H1 (cell line): Measurements from ENCODE around the gene CMIP. TPM values are rescaled to one million over a fixed set of nuclear protein-coding genes. Genes with fewer than 3 reads are reported as not detected.

Experiments
- ASH2L ChIP-seq: fragments of 200-600, 300-600 bp; sonication (generic); IDR thresholded peaks from one replicate; pipeline ENCODE4 v1.7.1; 2017; ENCODE audit warnings: low read length
- ATF3 ChIP-seq: IDR thresholded peaks from 2 replicates; pipeline ENCODE4 v1.6.1; 2011; ENCODE audit warnings: low read depth, mild to moderate bottlenecking, low read length; ENCODE audit not compliant: insufficient read depth
- BRCA1 ChIP-seq: IDR thresholded peaks from 2 replicates; pipeline ENCODE4 v1.6.1; 2012; ENCODE audit warnings: low read depth, low read length, improper control_type of control experiment
- CHD7 ChIP-seq: fragments of 300-600 bp; sonication (generic); IDR thresholded peaks from 2 replicates; pipeline ENCODE4 v1.7.1; 2012; ENCODE audit warnings: low read length, moderate library complexity, mild to moderate bottlenecking, inconsistent platforms; ENCODE audit not compliant: insufficient replicate concordance
- GTF2F1 ChIP-seq: IDR thresholded peaks from 2 replicates; pipeline ENCODE4 v1.6.1; 2012; ENCODE audit warnings: low read depth, low read length, improper control_type of control experiment, borderline replicate concordance
- JUND ChIP-seq: IDR thresholded peaks from 2 replicates; pipeline ENCODE4 v1.6.1; 2011; ENCODE audit warnings: mild to moderate bottlenecking, improper control_type of control experiment, low read length
- RNF2 ChIP-seq: fragments of 200-900, 300-1000 bp; sonication (generic); IDR thresholded peaks from 2 replicates; pipeline ENCODE4 v1.7.1; 2016; ENCODE audit warnings: borderline replicate concordance, low read depth, mild to moderate bottlenecking, antibody characterized with exemption, low read length; ENCODE audit not compliant: poor library complexity, severe bottlenecking; ENCODE audit errors: missing control alignments
- SP2 ChIP-seq: IDR thresholded peaks from 2 replicates; pipeline ENCODE4 v1.6.1; 2012; ENCODE audit warnings: mild to moderate bottlenecking, low read length, inconsistent platforms
- TAF1 ChIP-seq: IDR thresholded peaks from 2 replicates; pipeline ENCODE4 v1.6.1; 2011; ENCODE audit warnings: mild to moderate bottlenecking, low read depth, low read length
- YY1 ChIP-seq: IDR thresholded peaks from 2 replicates; pipeline ENCODE4 v1.6.1; 2011; ENCODE audit warnings: low read depth, mild to moderate bottlenecking, low read length
- polyA plus RNA-seq, 7 experiments: library from polyadenylated mRNA; depleted of rRNA in 3 of 7; stranded (reverse) in 5 of 7; unstranded in 2 of 7; fragments of >200 nt in 5 of 7; fragments of 200-250 nt in 2 of 7; gene quantifications; 1 replicate in 5 of 7; 2 replicates in 1 of 7; 4 replicates in 1 of 7; pipeline versions ENCODE4 v1.2.1 to v1.2.3, GENCODE V29; 2011 to 2013; ENCODE audit warnings: missing spikeins in 2 of 7, mixed read lengths in 2 of 7
- total RNA-seq: library from RNA; stranded (reverse); fragmentation: NEBNext Ultra II Directional; extraction: Animal tissue kit (Norgen Biotek cat#: 25700); gene quantifications from 2 replicates; pipeline ENCODE4 v1.2.1, GENCODE V29; 2021

Gene CMIP
- total and polyA plus RNA-seq, 2 of the 8 experiments (the other 6 are each of a cell fraction or from before 2014, with no cell fraction given) = 7.9 to 53.2 TPM

GRCh38 chr16:81639931-81640680, 195.5 kb downstream of the CMIP start (continued):
- no peak for TF ChIP-seq CHD7
- TF ChIP-seq YY1 = no peak
- TF ChIP-seq GTF2F1 = no peak
- no peak for TF ChIP-seq SP2
- TF ChIP-seq BRCA1 = no peak
- TF ChIP-seq RNF2 = no peak
- no peak for TF ChIP-seq TAF1
- no peak for TF ChIP-seq JUND
- TF ChIP-seq ATF3 = no peak
- no peak for TF ChIP-seq ASH2L
